Astrocyte (in vitro differentiated cells and primary cell): ENCODE measurements around the gene CCDC78.

Source experiments
- EZH2 ChIP-seq: IDR thresholded peaks from 2 replicates; pipeline ENCODE4 v1.6.1; 2012; ENCODE audit warnings: mild to moderate bottlenecking, low read length, inconsistent platforms; ENCODE audit not compliant: insufficient read depth
- TF ChIP-seq, protein P1 (sequence below): IDR thresholded peaks from 2 replicates; pipeline ENCODE4 v1.5.1; 2011; ENCODE audit warnings: low read depth, mild to moderate bottlenecking, inconsistent platforms, low read length, moderate library complexity; ENCODE audit not compliant: insufficient read depth

DNA sequence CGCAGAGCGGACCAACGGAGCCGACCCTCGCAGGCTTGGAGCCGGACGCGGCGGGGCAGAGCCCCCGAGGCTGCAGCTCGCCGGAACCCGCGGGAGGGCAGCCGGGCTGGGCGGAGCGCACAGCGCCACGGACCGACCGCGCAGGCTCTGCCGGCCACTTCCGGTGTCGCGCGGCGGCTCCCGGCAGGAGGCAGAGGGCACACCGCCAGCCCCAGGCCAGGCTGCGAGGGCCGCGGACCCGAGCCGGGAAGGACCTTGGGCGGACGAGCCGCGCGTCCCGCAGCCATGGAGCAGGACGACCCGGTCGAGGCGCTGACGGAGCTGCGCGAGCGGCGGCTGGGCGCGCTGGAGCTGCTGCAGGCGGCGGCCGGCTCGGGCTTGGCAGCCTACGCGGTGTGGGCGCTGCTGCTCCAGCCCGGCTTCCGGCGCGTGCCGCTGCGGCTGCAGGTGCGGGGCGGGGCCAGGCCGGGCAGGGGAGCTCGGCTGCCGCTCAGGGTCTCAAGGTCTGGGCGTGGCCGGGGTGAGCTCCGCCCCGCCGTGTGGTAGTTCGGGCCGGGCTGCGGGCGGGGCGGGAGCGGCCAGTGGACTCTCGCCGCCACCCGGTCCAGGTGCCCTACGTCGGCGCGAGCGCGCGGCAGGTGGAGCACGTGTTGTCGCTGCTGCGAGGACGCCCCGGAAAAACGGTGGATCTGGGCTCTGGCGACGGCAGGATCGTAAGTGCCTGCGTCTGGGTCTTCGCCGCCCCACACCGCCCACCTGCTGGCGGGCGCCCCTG is 5.1 kb downstream of the CCDC78 start, which contains the start of gene ANTKMT:
- TF ChIP-seq, protein P1, sequence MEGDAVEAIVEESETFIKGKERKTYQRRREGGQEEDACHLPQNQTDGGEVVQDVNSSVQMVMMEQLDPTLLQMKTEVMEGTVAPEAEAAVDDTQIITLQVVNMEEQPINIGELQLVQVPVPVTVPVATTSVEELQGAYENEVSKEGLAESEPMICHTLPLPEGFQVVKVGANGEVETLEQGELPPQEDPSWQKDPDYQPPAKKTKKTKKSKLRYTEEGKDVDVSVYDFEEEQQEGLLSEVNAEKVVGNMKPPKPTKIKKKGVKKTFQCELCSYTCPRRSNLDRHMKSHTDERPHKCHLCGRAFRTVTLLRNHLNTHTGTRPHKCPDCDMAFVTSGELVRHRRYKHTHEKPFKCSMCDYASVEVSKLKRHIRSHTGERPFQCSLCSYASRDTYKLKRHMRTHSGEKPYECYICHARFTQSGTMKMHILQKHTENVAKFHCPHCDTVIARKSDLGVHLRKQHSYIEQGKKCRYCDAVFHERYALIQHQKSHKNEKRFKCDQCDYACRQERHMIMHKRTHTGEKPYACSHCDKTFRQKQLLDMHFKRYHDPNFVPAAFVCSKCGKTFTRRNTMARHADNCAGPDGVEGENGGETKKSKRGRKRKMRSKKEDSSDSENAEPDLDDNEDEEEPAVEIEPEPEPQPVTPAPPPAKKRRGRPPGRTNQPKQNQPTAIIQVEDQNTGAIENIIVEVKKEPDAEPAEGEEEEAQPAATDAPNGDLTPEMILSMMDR: no peak
- no peak for TF ChIP-seq EZH2
